ENCODE data around the gene KIF1B. TPM values are rescaled to one million over a fixed set of nuclear protein-coding genes. Genes with fewer than 3 reads are reported as not detected.

KIF1B gene
- total and polyA plus RNA-seq, 7 donors = 31.8 to 391 (median 326) TPM

GRCh38 chr1:10340930-10341590 is 130.7 kb downstream of the KIF1B start:
- no peak for ATAC-seq
- WGBS, 3 donors = 88 to 93% (median 91%) methylated on average over 2 of the region's 2 CpGs
- no peak for DNase-seq
- no peak for TF ChIP-seq CTCF (IDR thresholded peaks at IDR 0.05)
- Histone ChIP-seq H3K4me1 (no peaks in the 10 kb centered on the region), H3K4me3 (no peak overlapping the region), H3K27me3 (ENCODE audit: insufficient read depth in 3 of 3, low read length in 2 of 3) (no peaks in the 10 kb centered on the region), H3K36me3 (ENCODE audit: insufficient read depth in 1 of 2, low read depth in 1 of 2) (peaks cover 6 to 94% of the 10 kb centered on the region in 2 donors), H3K27ac (no peak overlapping the region), H3K9me3 (no peaks in the 10 kb centered on the region)
- intact Hi-C loops (cut with DNase I) = no loop called here

- H3K9me3 ChIP-seq = no peaks in the 10 kb centered on the region
- DNase-seq = no peak
- H3K4me3 ChIP-seq = no peak overlapping the region
- no peak for ATAC-seq
- H3K36me3 ChIP-seq (ENCODE audit: insufficient read depth in 1 of 2, low read depth in 1 of 2) = peaks cover 0 to 100% of the 10 kb centered on the region in 2 donors
- intact Hi-C loops (cut with DNase I) = no loop called here
- no peak overlapping the region for H3K27ac ChIP-seq
- TF ChIP-seq CTCF (IDR thresholded peaks at IDR 0.05) = no peak
- H3K4me1 ChIP-seq = no peaks in the 10 kb centered on the region
- no peaks in the 10 kb centered on the region for H3K27me3 ChIP-seq (ENCODE audit: insufficient read depth in 3 of 3, low read length in 2 of 3)
Measured at GRCh38 chr1:10347109-10347508, 136.7 kb downstream of the KIF1B start.

- Histone ChIP-seq H3K27ac (no peak overlapping the region), H3K9me3 (no peaks in the 10 kb centered on the region), H3K27me3 (ENCODE audit: insufficient read depth in 3 of 3, low read length in 2 of 3) (no peaks in the 10 kb centered on the region), H3K4me1 (no peaks in the 10 kb centered on the region), H3K36me3 (ENCODE audit: insufficient read depth in 1 of 2, low read depth in 1 of 2) (peaks cover 0 to 81% of the 10 kb centered on the region in 2 donors), H3K4me3 (no peak overlapping the region)
- no peak for TF ChIP-seq CTCF (IDR thresholded peaks at IDR 0.05)
- no peak for DNase-seq
- no peak for ATAC-seq
- intact Hi-C loops (cut with DNase I) = no loop called here
- 59 to 67% (median 60%) methylated on average over 4 of the region's 4 CpGs for WGBS, 3 donors
Measured at GRCh38 chr1:10353282-10353681, 142.9 kb downstream of the KIF1B start.

- H3K27ac ChIP-seq = no peak overlapping the region
- no peaks in the 10 kb centered on the region for H3K9me3 ChIP-seq
- H3K27me3 ChIP-seq (ENCODE audit: insufficient read depth in 3 of 3, low read length in 2 of 3) = no peaks in the 10 kb centered on the region
- H3K4me1 ChIP-seq = no peaks in the 10 kb centered on the region
- intact Hi-C loops (cut with DNase I) = no loop called here
- DNase-seq (no peak), ATAC-seq (no peak)
- 58 to 64% (median 63%) methylated on average over 2 of the region's 2 CpGs for WGBS, 3 donors
- TF ChIP-seq CTCF (IDR thresholded peaks at IDR 0.05) = no peak
- no peak overlapping the region for H3K4me3 ChIP-seq
- H3K36me3 ChIP-seq (ENCODE audit: insufficient read depth in 1 of 2, low read depth in 1 of 2) = peaks cover 0 to 77% of the 10 kb centered on the region in 2 donors
Measured at GRCh38 chr1:10353693-10354092, 143.3 kb downstream of the KIF1B start.

GRCh38 chr1:10360045-10360444 is 149.7 kb downstream of the KIF1B start:
- DNase-seq (no peak), ATAC-seq (no peak)
- H3K36me3 ChIP-seq (ENCODE audit: insufficient read depth in 1 of 2, low read depth in 1 of 2) = peaks cover 0 to 70% of the 10 kb centered on the region in 2 donors
- no peaks in the 10 kb centered on the region for H3K27me3 ChIP-seq (ENCODE audit: insufficient read depth in 3 of 3, low read length in 2 of 3)
- WGBS, 3 donors = 56 to 94% (median 89%) methylated on average over 1 of the region's 1 CpG
- H3K9me3 ChIP-seq = no peaks in the 10 kb centered on the region
- intact Hi-C loops (cut with DNase I) = no loop called here
- TF ChIP-seq CTCF (IDR thresholded peaks at IDR 0.05) = no peak
- H3K27ac ChIP-seq = no peak overlapping the region
- no peak overlapping the region for H3K4me3 ChIP-seq
- no peaks in the 10 kb centered on the region for H3K4me1 ChIP-seq
